GM12878 (cell line): ENCODE measurements around the gene BZW2. TPM values are rescaled to one million over a fixed set of nuclear protein-coding genes. Genes with fewer than 3 reads are reported as not detected.

Experiments
- BMI1 ChIP-seq: fragments of 450-650 bp; IDR thresholded peaks from 2 replicates; pipeline ENCODE4 v1.6.1; 2016; ENCODE audit warnings: mild to moderate bottlenecking, moderate library complexity, borderline replicate concordance
- CREB1 ChIP-seq: IDR thresholded peaks from 2 replicates; pipeline ENCODE4 v1.6.1; 2012; ENCODE audit warnings: low read depth, mild to moderate bottlenecking, inconsistent platforms
- EP300 ChIP-seq, 2 experiments: fragments of 150-350 bp in 1 of 2; IDR thresholded peaks; 2 replicates each; pipeline ENCODE4 v1.6.1; 2011 to 2012; ENCODE audit warnings: low read depth in 2 of 2, low read length in 2 of 2, borderline replicate concordance in 1 of 2, improper control_type of control experiment in 1 of 2, inconsistent platforms in 1 of 2; ENCODE audit not compliant: control insufficient read depth in 1 of 2
- EZH2 ChIP-seq: IDR thresholded peaks from 2 replicates; pipeline ENCODE4 v1.6.1; 2012; ENCODE audit warnings: low read depth, mild to moderate bottlenecking, control low read depth, inconsistent platforms, low read length, borderline replicate concordance; ENCODE audit not compliant: control insufficient read depth
- IRF4 ChIP-seq: IDR thresholded peaks from 2 replicates; pipeline ENCODE4 v1.6.1; 2011; ENCODE audit warnings: low read depth, low read length
- MEF2B ChIP-seq: fragments of 450-650 bp; IDR thresholded peaks from 2 replicates; pipeline ENCODE4 v1.6.1; 2018; ENCODE audit warnings: mild to moderate bottlenecking, moderate library complexity; ENCODE audit not compliant: partially characterized antibody, poor library complexity, severe bottlenecking
- MTA2 ChIP-seq: fragments of 450-650 bp; IDR thresholded peaks from 2 replicates; pipeline ENCODE4 v1.6.1; 2016; ENCODE audit warnings: low read depth, mild to moderate bottlenecking, moderate library complexity
- NFYA ChIP-seq: IDR thresholded peaks from 2 replicates; pipeline ENCODE4 v1.6.1; 2011; ENCODE audit warnings: low read depth, mild to moderate bottlenecking, low read length, improper control_type of control experiment, borderline replicate concordance
- NRF1 ChIP-seq: conservative IDR thresholded peaks from 2 replicates; pipeline ENCODE4 v1.6.1; 2011; ENCODE audit warnings: mild to moderate bottlenecking, low read depth, low read length, improper control_type of control experiment
- SPI1 ChIP-seq: IDR thresholded peaks from 2 replicates; pipeline ENCODE4 v1.6.1; 2011; ENCODE audit warnings: low read depth, mild to moderate bottlenecking, low read length, moderate library complexity, borderline replicate concordance; ENCODE audit not compliant: insufficient read depth
- TARDBP ChIP-seq: IDR thresholded peaks from 2 replicates; pipeline ENCODE4 v1.6.1; 2016; ENCODE audit warnings: borderline replicate concordance
- TCF12 ChIP-seq: IDR thresholded peaks from 2 replicates; pipeline ENCODE4 v1.6.1; 2011; ENCODE audit warnings: low read depth, mild to moderate bottlenecking, low read length
- ZNF207 ChIP-seq: fragments of 450-650 bp; IDR thresholded peaks from 2 replicates; pipeline ENCODE4 v1.6.1; 2014; ENCODE audit warnings: antibody characterized with exemption, mild to moderate bottlenecking, borderline replicate concordance
- polyA plus RNA-seq, 11 experiments: library from polyadenylated mRNA; depleted of rRNA in 4 of 11; unstranded in 6 of 11; stranded (reverse) in 5 of 11; fragments of >200 nt; fragmentation: Nextera tagmentation in 4 of 11; fragmentation: Illumina TruSeq in 1 of 11; extraction: Ambion mirVana in 4 of 11; extraction: Trizol in 1 of 11; gene quantifications; 1 replicate in 1 of 11; 2 replicates in 10 of 11; pipeline versions ENCODE4 v1.2.1 to v1.2.3, GENCODE V29; 2011 to 2016; ENCODE audit warnings: inconsistent platforms in 2 of 11, missing spikeins in 2 of 11, low read depth in 1 of 11
- total RNA-seq, 4 experiments: library from RNA; depleted of rRNA in 3 of 4; stranded (reverse); fragments of >200 nt in 3 of 4; fragmentation: Illumina TruSeq in 1 of 4; extraction: Trizol in 1 of 4; gene quantifications; 2 replicates each; pipeline versions ENCODE4 v1.2.1 to v1.2.3, GENCODE V29; 2013 to 2021
- TF ChIP-seq, protein P1 (sequence below): fragments of 450-650 bp; IDR thresholded peaks from 2 replicates; pipeline ENCODE4 v1.6.1; 2016; ENCODE audit warnings: mild to moderate bottlenecking, moderate library complexity, borderline replicate concordance

Gene BZW2
- total and polyA plus RNA-seq, 10 of the 15 experiments (the other 5 are each of a cell fraction or from before 2014, with no cell fraction given) = 1.3 to 6.8 (median 3.1) TPM

DNA sequence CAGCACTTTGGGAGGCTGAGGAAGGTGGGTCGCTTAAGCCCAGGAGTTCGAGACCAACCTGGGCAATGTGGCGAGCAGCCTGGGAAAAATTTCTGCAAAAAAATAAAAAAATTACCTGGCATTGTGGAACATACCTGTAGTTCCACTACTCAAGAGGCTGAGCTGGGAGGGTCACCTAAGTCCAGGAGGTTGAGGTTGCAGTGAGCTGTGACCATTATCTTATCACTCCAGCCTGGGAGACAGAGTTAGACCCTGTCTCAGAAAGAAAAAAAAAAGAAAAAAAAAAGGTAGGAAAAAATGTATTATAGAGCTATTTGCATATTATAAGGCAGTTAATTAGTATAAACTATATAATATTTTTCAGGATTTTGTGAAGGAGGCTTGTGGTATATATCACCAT lies 96.6 kb downstream of the BZW2 start (continued):
- TF ChIP-seq, protein P1, sequence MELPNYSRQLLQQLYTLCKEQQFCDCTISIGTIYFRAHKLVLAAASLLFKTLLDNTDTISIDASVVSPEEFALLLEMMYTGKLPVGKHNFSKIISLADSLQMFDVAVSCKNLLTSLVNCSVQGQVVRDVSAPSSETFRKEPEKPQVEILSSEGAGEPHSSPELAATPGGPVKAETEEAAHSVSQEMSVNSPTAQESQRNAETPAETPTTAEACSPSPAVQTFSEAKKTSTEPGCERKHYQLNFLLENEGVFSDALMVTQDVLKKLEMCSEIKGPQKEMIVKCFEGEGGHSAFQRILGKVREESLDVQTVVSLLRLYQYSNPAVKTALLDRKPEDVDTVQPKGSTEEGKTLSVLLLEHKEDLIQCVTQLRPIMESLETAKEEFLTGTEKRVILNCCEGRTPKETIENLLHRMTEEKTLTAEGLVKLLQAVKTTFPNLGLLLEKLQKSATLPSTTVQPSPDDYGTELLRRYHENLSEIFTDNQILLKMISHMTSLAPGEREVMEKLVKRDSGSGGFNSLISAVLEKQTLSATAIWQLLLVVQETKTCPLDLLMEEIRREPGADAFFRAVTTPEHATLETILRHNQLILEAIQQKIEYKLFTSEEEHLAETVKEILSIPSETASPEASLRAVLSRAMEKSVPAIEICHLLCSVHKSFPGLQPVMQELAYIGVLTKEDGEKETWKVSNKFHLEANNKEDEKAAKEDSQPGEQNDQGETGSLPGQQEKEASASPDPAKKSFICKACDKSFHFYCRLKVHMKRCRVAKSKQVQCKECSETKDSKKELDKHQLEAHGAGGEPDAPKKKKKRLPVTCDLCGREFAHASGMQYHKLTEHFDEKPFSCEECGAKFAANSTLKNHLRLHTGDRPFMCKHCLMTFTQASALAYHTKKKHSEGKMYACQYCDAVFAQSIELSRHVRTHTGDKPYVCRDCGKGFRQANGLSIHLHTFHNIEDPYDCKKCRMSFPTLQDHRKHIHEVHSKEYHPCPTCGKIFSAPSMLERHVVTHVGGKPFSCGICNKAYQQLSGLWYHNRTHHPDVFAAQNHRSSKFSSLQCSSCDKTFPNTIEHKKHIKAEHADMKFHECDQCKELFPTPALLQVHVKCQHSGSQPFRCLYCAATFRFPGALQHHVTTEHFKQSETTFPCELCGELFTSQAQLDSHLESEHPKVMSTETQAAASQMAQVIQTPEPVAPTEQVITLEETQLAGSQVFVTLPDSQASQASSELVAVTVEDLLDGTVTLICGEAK = no peak
- TF ChIP-seq TCF12 (no peak), MTA2 (no peak), NFYA (no peak), SPI1 (no peak), ZNF207 (no peak), TARDBP (no peak), IRF4 (no peak), EP300 (IDR thresholded peaks at IDR 0.05; ENCODE audit: borderline replicate concordance in 1 of 2, control insufficient read depth in 1 of 2, low read depth in 2 of 2, low read length in 2 of 2) (no peak), CREB1 (no peak), BMI1 (no peak), MEF2B (no peak), EZH2 (no peak), NRF1 (no peak)
- TF ChIP-seq, all 136 proteins: peak for 0
